HEK293 (cell line): ENCODE data around the gene UBXN4.

Experiments
- CTCF ChIA-PET: fragments of 350-600 bp; formaldehyde crosslinking; extraction: SDS; loops from one replicate; lab custom pipeline; 2021; ENCODE audit warnings: antibody characterized with exemption; lab: Yijun Ruan, JAX
- POLR2A ChIA-PET: fragments of 300-600 bp; formaldehyde crosslinking; extraction: SDS; loops from one replicate; lab custom pipeline; 2020; ENCODE audit warnings: antibody characterized with exemption, inconsistent platforms; lab: Yijun Ruan, JAX
- H3K27ac ChIP-seq: fragments of 200-500 bp; sonication (Bioruptor generic); 2 replicates; pipeline ENCODE4 v1.5.1; 2014; ENCODE audit warnings: low read depth, low read length, control low read depth, inconsistent platforms; ENCODE audit errors: extremely low read depth
- H3K36me3 ChIP-seq, 2 experiments: fragments of 200-500 bp in 1 of 2; sonication (Bioruptor generic) in 1 of 2; 1 replicate in 1 of 2; 2 replicates in 1 of 2; pipeline ENCODE4 v1.5.1; 2014 to 2017; ENCODE audit warnings: inconsistent platforms in 2 of 2, low read length in 2 of 2; ENCODE audit not compliant: control insufficient read depth in 2 of 2, insufficient read depth in 1 of 2
- H3K4me1 ChIP-seq: fragments of 200-500 bp; sonication (Bioruptor generic); 2 replicates; pipeline ENCODE4 v1.5.1; 2014; ENCODE audit warnings: mild to moderate bottlenecking, low read length, inconsistent platforms; ENCODE audit not compliant: control insufficient read depth, insufficient read depth
- H3K4me3 ChIP-seq: 2 replicates; pipeline ENCODE4 v1.5.1; 2011; ENCODE audit warnings: low read depth, mild to moderate bottlenecking, control low read depth, low read length, moderate library complexity
- H3K9me3 ChIP-seq: fragments of 200-500 bp; sonication (Bioruptor generic); 2 replicates; pipeline ENCODE4 v1.5.1; 2014; ENCODE audit warnings: low read depth, low read length, inconsistent platforms; ENCODE audit not compliant: control insufficient read depth, insufficient read depth
- GLI2 ChIP-seq: fragments of 450-650 bp; formaldehyde crosslinking; IDR thresholded peaks from 2 replicates; pipeline ENCODE4; 2017; ENCODE audit warnings: missing biosample characterization, missing genetic modification characterization, low read depth, borderline replicate concordance
- IKZF3 ChIP-seq: fragments of 450-650 bp; IDR thresholded peaks from 2 replicates; pipeline ENCODE4 v1.5.0; 2018; ENCODE audit warnings: missing biosample characterization, mild to moderate bottlenecking, missing genetic modification characterization, moderate library complexity
- MZF1 ChIP-seq: fragments of 450-650 bp; formaldehyde crosslinking; IDR thresholded peaks from 2 replicates; pipeline ENCODE4 v1.5.1; 2017; ENCODE audit warnings: missing biosample characterization, missing genetic modification characterization, borderline replicate concordance
- OSR2 ChIP-seq: fragments of 450-650 bp; formaldehyde crosslinking; IDR thresholded peaks from 2 replicates; pipeline ENCODE4 v1.5.1; 2016; ENCODE audit warnings: missing biosample characterization, missing genetic modification characterization
- SP7 ChIP-seq: fragments of 450-650 bp; formaldehyde crosslinking; IDR thresholded peaks from 2 replicates; pipeline ENCODE4 v1.5.1; 2016; ENCODE audit warnings: missing biosample characterization, missing genetic modification characterization
- TSHZ1 ChIP-seq: fragments of 450-650 bp; formaldehyde crosslinking; IDR thresholded peaks from 2 replicates; pipeline ENCODE4 v1.5.1; 2016; ENCODE audit warnings: missing biosample characterization, missing genetic modification characterization, borderline replicate concordance
- ZBTB49 ChIP-seq: fragments of 450-650 bp; formaldehyde crosslinking; IDR thresholded peaks from 2 replicates; pipeline ENCODE4 v1.5.1; 2016; ENCODE audit warnings: missing biosample characterization, missing genetic modification characterization, low read depth
- ZEB2 ChIP-seq: fragments of 450-650 bp; formaldehyde crosslinking; IDR thresholded peaks from 2 replicates; pipeline ENCODE4 v1.5.1; 2016; ENCODE audit warnings: missing biosample characterization, missing genetic modification characterization
- ZFP41 ChIP-seq: fragments of 450-650 bp; formaldehyde crosslinking; IDR thresholded peaks from 2 replicates; pipeline ENCODE4 v1.5.1; 2016; ENCODE audit warnings: missing biosample characterization, missing genetic modification characterization, borderline replicate concordance
- ZFP69B ChIP-seq: fragments of 450-650 bp; formaldehyde crosslinking; IDR thresholded peaks from 2 replicates; pipeline ENCODE4 v1.5.1; 2016; ENCODE audit warnings: missing biosample characterization, missing genetic modification characterization
- ZNF19 ChIP-seq: fragments of 450-650 bp; formaldehyde crosslinking; IDR thresholded peaks from 2 replicates; pipeline ENCODE4; 2016; ENCODE audit warnings: missing biosample characterization, missing genetic modification characterization, low read depth
- ZNF280D ChIP-seq: fragments of 450-650 bp; formaldehyde crosslinking; IDR thresholded peaks from 2 replicates; pipeline ENCODE4 v1.5.1; 2016; ENCODE audit warnings: missing biosample characterization, missing genetic modification characterization
- ZNF302 ChIP-seq: fragments of 450-650 bp; formaldehyde crosslinking; IDR thresholded peaks from 2 replicates; pipeline ENCODE4 v1.5.1; 2016; ENCODE audit warnings: missing biosample characterization, missing genetic modification characterization, low read depth
- ZNF398 ChIP-seq: fragments of 450-650 bp; formaldehyde crosslinking; IDR thresholded peaks from 2 replicates; pipeline ENCODE4 v1.5.1; 2017; ENCODE audit warnings: missing biosample characterization, missing genetic modification characterization
- ZNF416 ChIP-seq: fragments of 450-650 bp; formaldehyde crosslinking; IDR thresholded peaks from 2 replicates; pipeline ENCODE4 v1.5.1; 2016; ENCODE audit warnings: missing biosample characterization, missing genetic modification characterization
- ZNF473 ChIP-seq: fragments of 450-650 bp; formaldehyde crosslinking; IDR thresholded peaks from 2 replicates; pipeline ENCODE4 v1.5.1; 2017; ENCODE audit warnings: missing biosample characterization, missing genetic modification characterization
- ZNF510 ChIP-seq: fragments of 450-650 bp; formaldehyde crosslinking; IDR thresholded peaks from 2 replicates; pipeline ENCODE4 v1.5.1; 2018; ENCODE audit warnings: mild to moderate bottlenecking, missing genetic modification characterization, missing biosample characterization; ENCODE audit not compliant: insufficient replicate concordance
- ZNF548 ChIP-seq: fragments of 450-650 bp; formaldehyde crosslinking; IDR thresholded peaks from 2 replicates; pipeline ENCODE4 v1.5.1; 2016; ENCODE audit warnings: missing biosample characterization, missing genetic modification characterization
- ZNF610 ChIP-seq: fragments of 450-650 bp; formaldehyde crosslinking; IDR thresholded peaks from 2 replicates; pipeline ENCODE4 v1.5.1; 2016; ENCODE audit warnings: missing biosample characterization, missing genetic modification characterization, borderline replicate concordance
- ZNF645 ChIP-seq: fragments of 450-650 bp; formaldehyde crosslinking; IDR thresholded peaks from 2 replicates; pipeline ENCODE4; 2016; ENCODE audit warnings: missing biosample characterization, missing genetic modification characterization
- ZNF658 ChIP-seq: fragments of 450-650 bp; formaldehyde crosslinking; IDR thresholded peaks from 2 replicates; pipeline ENCODE4; 2016; ENCODE audit warnings: missing biosample characterization, missing genetic modification characterization

UBXN4 gene

GRCh38 chr2:135817466-135817865 is 75.8 kb downstream of the UBXN4 start:
- ChIA-PET CTCF (interaction anchor here (0.6 kb wide), 1 partner anchor 19 kb away, joined by 4 read pairs; no protein-coding TSS in a partner anchor), POLR2A (no interaction called here)
- Histone ChIP-seq H3K4me1 (no peaks in the 10 kb centered on the region), H3K9me3 (no peaks in the 10 kb centered on the region), H3K27ac (no peak overlapping the region), H3K36me3 (no peaks in the 10 kb centered on the region), H3K4me3 (no peak overlapping the region)
- TF ChIP-seq ZFP41 (tag by site-specific recombination) (no peak), MZF1 (tag by site-specific recombination) (no peak), ZNF302 (tag by site-specific recombination) (no peak), ZBTB49 (tag by site-specific recombination) (no peak), ZEB2 (tag by site-specific recombination) (no peak), ZFP69B (tag by site-specific recombination) (no peak), ZNF280D (tag by site-specific recombination) (no peak), ZNF510 (tag by site-specific recombination) (no peak)

- Histone ChIP-seq H3K27ac (no peak overlapping the region), H3K36me3 (no peaks in the 10 kb centered on the region), H3K4me1 (no peaks in the 10 kb centered on the region), H3K4me3 (no peak overlapping the region), H3K9me3 (no peaks in the 10 kb centered on the region)
- POLR2A ChIA-PET: no interaction called here
- CTCF ChIA-PET: interaction anchor here (1.0 kb wide), 1 partner anchor 24 kb away, joined by 5 read pairs; no protein-coding TSS in a partner anchor
- no peak for TF ChIP-seq IKZF3 (tag by site-specific recombination)
- TF ChIP-seq OSR2 (tag by site-specific recombination): no peak
- no peak for TF ChIP-seq ZNF19 (tag by site-specific recombination)
- TF ChIP-seq ZNF658 (tag by site-specific recombination): no peak
- TF ChIP-seq ZNF398: no peak
- TF ChIP-seq ZNF473 (tag by site-specific recombination): no peak
- TF ChIP-seq ZNF548 (tag by site-specific recombination): no peak
- TF ChIP-seq ZNF645 (tag by site-specific recombination): no peak
- no peak for TF ChIP-seq GLI2 (tag by site-specific recombination)
- TF ChIP-seq SP7 (tag by site-specific recombination): no peak
- TF ChIP-seq ZNF416 (tag by site-specific recombination): no peak
- no peak for TF ChIP-seq TSHZ1 (tag by site-specific recombination)
- no peak for TF ChIP-seq ZNF610 (tag by site-specific recombination)
Observed at GRCh38 chr2:135817951-135818350, 76.3 kb downstream of the UBXN4 start.
